ENCODE measurements around the gene BOLA3. TPM values are rescaled to one million over a fixed set of nuclear protein-coding genes. Genes with fewer than 3 reads are reported as not detected.
A peak's percentile ranks its signal among the peaks of the same experiment; 100 is the strongest.

The BOLA3 gene
- 10 to 100 TPM in 4 of 5 experiments, 1 to 10 TPM in 1; 6.9 to 54.8 (median 13.7) TPM for total RNA-seq
- 10 to 100 TPM; 70.0 to 87.3 TPM for polyA plus RNA-seq
- total RNA-seq, result 5.9 reads per million, percentile 27 among the genes with 10 or more reads in this experiment

GRCh38 chr2:74147727-74148456 lies at the start of gene BOLA3:
Gene BOLA3 (minus strand): TSS chr2:74147912. CDS start chr2:74147874, 38 bp downstream.
- no peak within 1 kb of the TSS for H3K4me3 Mint-ChIP-seq
- Histone ChIP-seq H3K4me3 (ENCODE audit: low read length) (peak within 1 kb of the TSS; percentile 72), H3K4me1 (ENCODE audit: control insufficient read depth in 2 of 2, insufficient read depth in 2 of 2, low read length in 2 of 2) (peaks cover 14 to 15% of the 10 kb centered on the region in 2 donors), H3K36me3 (ENCODE audit: control insufficient read depth in 2 of 3, insufficient read depth in 3 of 3, low read length in 3 of 3) (peaks cover 0 to 12% (median 3%) of the 10 kb centered on the region in 3 experiments), H3K27ac (ENCODE audit: low read depth, low read length) (peak within 1 kb of the TSS; percentile 72), H3K9me3 (ENCODE audit: control insufficient read depth in 2 of 3, low read length in 3 of 3) (no peaks in the 10 kb centered on the region), H3K27me3 (ENCODE audit: control insufficient read depth in 2 of 2, insufficient read depth in 2 of 2, low read length in 2 of 2) (no peaks in the 10 kb centered on the region)
- DNase-seq (peak; percentile 55 to 93 (median 70)), ATAC-seq (peak; percentile 95)
- no peaks in the 10 kb centered on the region for H3K9me3 Mint-ChIP-seq
- intact Hi-C loops (cut with micrococcal nuclease), result loop anchor here (1.0 to 10.0 kb wide), 14 partner anchors 28 to 411 kb away; partner anchors contain the start of genes DGUOK (in 2 of the 2), MOB1A (in 2 of the 2), MTHFD2 (in 2 of the 2) and STAMBP (in 2 of the 2)
- ChIA-PET CTCF (interaction anchor here (0.6 to 2.3 kb wide), 13 partner anchors 8 to 327 kb away, joined by 3 to 13 read pairs (median 5); partner anchors contain the start of gene STAMBP), POLR2A (interaction anchor here (0.8 to 5.9 kb wide), 7 partner anchors 13 to 382 kb away, joined by 3 to 24 read pairs (median 4); partner anchors contain the start of genes HTRA2, MOB1A and MTHFD2)
- peaks cover 0 to 15% (median 0%) of the 10 kb centered on the region in 7 donors for H3K4me1 Mint-ChIP-seq
- no peak within 1 kb of the TSS for H3K27ac Mint-ChIP-seq
- H3K36me3 Mint-ChIP-seq, result peaks cover 0 to 3% (median 0%) of the 10 kb centered on the region in 5 donors
- H3K27me3 Mint-ChIP-seq, result no peaks in the 10 kb centered on the region

GRCh38 chr2:74197049-74197448 lies 49.3 kb upstream of the BOLA3 start:
- DNase-seq (no peak), ATAC-seq (no peak)
- ChIA-PET CTCF (no interaction called here), POLR2A (interaction anchor here (1.9 to 6.0 kb wide), 2 partner anchors 10 to 18 kb away, joined by 6 to 60 read pairs; partner anchors contain the start of gene MOB1A)
- peaks cover 0 to 11% (median 0%) of the 10 kb centered on the region in 5 donors for H3K36me3 Mint-ChIP-seq
- Histone ChIP-seq H3K36me3 (ENCODE audit: control insufficient read depth in 2 of 3, insufficient read depth in 3 of 3, low read length in 3 of 3) (no peaks in the 10 kb centered on the region), H3K27ac (ENCODE audit: low read depth, low read length) (no peak overlapping the region), H3K4me3 (ENCODE audit: low read length) (no peak overlapping the region), H3K4me1 (ENCODE audit: control insufficient read depth in 2 of 2, insufficient read depth in 2 of 2, low read length in 2 of 2) (peaks cover 13 to 16% of the 10 kb centered on the region in 2 donors), H3K9me3 (ENCODE audit: control insufficient read depth in 2 of 3, low read length in 3 of 3) (no peaks in the 10 kb centered on the region), H3K27me3 (ENCODE audit: control insufficient read depth in 2 of 2, insufficient read depth in 2 of 2, low read length in 2 of 2) (no peaks in the 10 kb centered on the region)
- H3K27ac Mint-ChIP-seq, result peak overlapping the region in 2 of 9 donors; percentile 48 to 76
- peaks cover 28 to 40% (median 31%) of the 10 kb centered on the region in 7 donors for H3K4me1 Mint-ChIP-seq
- H3K4me3 Mint-ChIP-seq, result peak overlapping the region in 8 of 10 donors; percentile 9 to 97 (median 27)
- H3K9me3 Mint-ChIP-seq, result peaks cover 0 to 2% (median 0%) of the 10 kb centered on the region in 11 donors
- no peaks in the 10 kb centered on the region for H3K27me3 Mint-ChIP-seq
- intact Hi-C loops (cut with micrococcal nuclease), result loop anchor here (5.0 to 10.0 kb wide), 4 partner anchors 210 to 638 kb away; partner anchors contain the start of genes AUP1 (in 1 of the 2), DQX1 (in 1 of the 2), HK2 (in 1 of the 2) and HTRA2 (in 1 of the 2)

GRCh38 chr2:74194799-74195198 lies 47.1 kb upstream of the BOLA3 start:
- Mint-ChIP-seq H3K27me3 (no peaks in the 10 kb centered on the region), H3K27ac (no peak overlapping the region), H3K4me1 (peaks cover 16 to 29% (median 19%) of the 10 kb centered on the region in 7 donors), H3K4me3 (no peak overlapping the region), H3K9me3 (no peaks in the 10 kb centered on the region), H3K36me3 (peaks cover 0 to 7% (median 0%) of the 10 kb centered on the region in 5 donors)
- ChIA-PET POLR2A (no interaction called here), CTCF (no interaction called here)
- ATAC-seq, result no peak
- no peak overlapping the region for H3K27ac ChIP-seq (ENCODE audit: low read depth, low read length)
- H3K27me3 ChIP-seq (ENCODE audit: control insufficient read depth in 2 of 2, insufficient read depth in 2 of 2, low read length in 2 of 2), result no peaks in the 10 kb centered on the region
- H3K4me3 ChIP-seq (ENCODE audit: low read length), result no peak overlapping the region
- peaks cover 0 to 12% of the 10 kb centered on the region in 2 donors for H3K4me1 ChIP-seq (ENCODE audit: control insufficient read depth in 2 of 2, insufficient read depth in 2 of 2, low read length in 2 of 2)
- intact Hi-C loops (cut with micrococcal nuclease), result loop anchor here (5.0 to 10.0 kb wide), 4 partner anchors 207 to 640 kb away; partner anchors contain the start of genes AUP1 (in 1 of the 2), DQX1 (in 1 of the 2), HK2 (in 1 of the 2) and HTRA2 (in 1 of the 2)
- H3K36me3 ChIP-seq (ENCODE audit: control insufficient read depth in 2 of 3, insufficient read depth in 3 of 3, low read length in 3 of 3), result no peaks in the 10 kb centered on the region
- DNase-seq, result no peak
- H3K9me3 ChIP-seq (ENCODE audit: control insufficient read depth in 2 of 3, low read length in 3 of 3), result no peaks in the 10 kb centered on the region

GRCh38 chr2:74191596-74192380 lies 44.1 kb upstream of the BOLA3 start:
- H3K27ac Mint-ChIP-seq, result no peak overlapping the region
- no peaks in the 10 kb centered on the region for H3K9me3 Mint-ChIP-seq
- peaks cover 0 to 2% (median 0%) of the 10 kb centered on the region in 5 donors for H3K36me3 Mint-ChIP-seq
- no peaks in the 10 kb centered on the region for H3K27me3 Mint-ChIP-seq
- no peak overlapping the region for H3K4me3 Mint-ChIP-seq
- Histone ChIP-seq H3K9me3 (ENCODE audit: control insufficient read depth in 2 of 3, low read length in 3 of 3) (no peaks in the 10 kb centered on the region), H3K27ac (ENCODE audit: low read depth, low read length) (no peak overlapping the region), H3K36me3 (ENCODE audit: control insufficient read depth in 2 of 3, insufficient read depth in 3 of 3, low read length in 3 of 3) (no peaks in the 10 kb centered on the region), H3K4me3 (ENCODE audit: low read length) (no peak overlapping the region), H3K4me1 (ENCODE audit: control insufficient read depth in 2 of 2, insufficient read depth in 2 of 2, low read length in 2 of 2) (no peaks in the 10 kb centered on the region), H3K27me3 (ENCODE audit: control insufficient read depth in 2 of 2, insufficient read depth in 2 of 2, low read length in 2 of 2) (no peaks in the 10 kb centered on the region)
- DNase-seq (no peak), ATAC-seq (no peak)
- peaks cover 0 to 21% (median 0%) of the 10 kb centered on the region in 7 donors for H3K4me1 Mint-ChIP-seq
- ChIA-PET CTCF (interaction anchor here (1.1 kb wide), 1 partner anchor 11 kb away, joined by 4 read pairs; no protein-coding TSS in a partner anchor), POLR2A (interaction anchor here (1.4 kb wide), 1 partner anchor 13 kb away, joined by 5 read pairs; the partner anchor contains the start of gene MOB1A)
- intact Hi-C loops (cut with micrococcal nuclease), result loop anchor here in 1 of 2 donors (10.0 kb wide), 1 partner anchor 643 kb away; the partner anchor contains the start of gene HK2

- no peak for DNase-seq
- no peak for ATAC-seq
- no peak overlapping the region for H3K4me3 ChIP-seq (ENCODE audit: low read length)
- no peak overlapping the region for H3K4me3 Mint-ChIP-seq
- H3K4me1 ChIP-seq (ENCODE audit: control insufficient read depth in 2 of 2, insufficient read depth in 2 of 2, low read length in 2 of 2), result no peaks in the 10 kb centered on the region
- CTCF ChIA-PET, result interaction anchor here (0.7 kb wide), 1 partner anchor 85 kb away, joined by 4 read pairs; no protein-coding TSS in a partner anchor
- no peaks in the 10 kb centered on the region for H3K36me3 ChIP-seq (ENCODE audit: control insufficient read depth in 2 of 3, insufficient read depth in 3 of 3, low read length in 3 of 3)
- no peaks in the 10 kb centered on the region for H3K27me3 Mint-ChIP-seq
- H3K27ac ChIP-seq (ENCODE audit: low read depth, low read length), result no peak overlapping the region
- H3K27ac Mint-ChIP-seq, result no peak overlapping the region
- peaks cover 0 to 38% (median 3%) of the 10 kb centered on the region in 7 donors for H3K4me1 Mint-ChIP-seq
- intact Hi-C loops (cut with micrococcal nuclease), result no loop called here
- peaks cover 0 to 3% (median 0%) of the 10 kb centered on the region in 11 donors for H3K9me3 Mint-ChIP-seq
- H3K9me3 ChIP-seq (ENCODE audit: control insufficient read depth in 2 of 3, low read length in 3 of 3), result no peaks in the 10 kb centered on the region
- H3K27me3 ChIP-seq (ENCODE audit: control insufficient read depth in 2 of 2, insufficient read depth in 2 of 2, low read length in 2 of 2), result no peaks in the 10 kb centered on the region
- peaks cover 0 to 8% (median 0%) of the 10 kb centered on the region in 5 donors for H3K36me3 Mint-ChIP-seq
- POLR2A ChIA-PET, result no interaction called here
Observed at GRCh38 chr2:74188696-74189095, 41.0 kb upstream of the BOLA3 start.
